ENCODE data around the gene GALNT11. TPM values are rescaled to one million over a fixed set of nuclear protein-coding genes. Genes with fewer than 3 reads are reported as not detected.

The GALNT11 gene
- total and polyA plus RNA-seq, 8 donors = 13.6 to 331 (median 26.6) TPM

DNA sequence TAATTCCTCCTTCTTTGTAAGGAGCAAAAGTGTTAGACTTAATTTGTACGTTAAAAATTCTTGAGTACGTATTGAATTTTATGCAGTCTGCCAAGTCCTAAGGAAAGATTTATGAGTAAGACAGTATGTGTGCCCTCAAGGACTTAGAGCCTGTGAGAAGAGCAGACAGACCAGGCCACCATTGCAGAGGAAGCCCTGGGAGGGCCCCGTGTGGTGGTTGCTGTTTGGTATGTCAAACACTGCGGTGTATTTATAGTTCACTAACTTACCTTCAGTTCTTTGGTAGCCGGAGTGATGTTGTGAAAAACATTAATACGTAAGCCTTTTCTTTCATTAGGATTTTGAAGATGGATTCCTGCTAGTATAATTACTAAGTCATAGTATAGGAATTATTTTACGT, 82.9 kb downstream of the GALNT11 start:
- TF ChIP-seq, protein P1, sequence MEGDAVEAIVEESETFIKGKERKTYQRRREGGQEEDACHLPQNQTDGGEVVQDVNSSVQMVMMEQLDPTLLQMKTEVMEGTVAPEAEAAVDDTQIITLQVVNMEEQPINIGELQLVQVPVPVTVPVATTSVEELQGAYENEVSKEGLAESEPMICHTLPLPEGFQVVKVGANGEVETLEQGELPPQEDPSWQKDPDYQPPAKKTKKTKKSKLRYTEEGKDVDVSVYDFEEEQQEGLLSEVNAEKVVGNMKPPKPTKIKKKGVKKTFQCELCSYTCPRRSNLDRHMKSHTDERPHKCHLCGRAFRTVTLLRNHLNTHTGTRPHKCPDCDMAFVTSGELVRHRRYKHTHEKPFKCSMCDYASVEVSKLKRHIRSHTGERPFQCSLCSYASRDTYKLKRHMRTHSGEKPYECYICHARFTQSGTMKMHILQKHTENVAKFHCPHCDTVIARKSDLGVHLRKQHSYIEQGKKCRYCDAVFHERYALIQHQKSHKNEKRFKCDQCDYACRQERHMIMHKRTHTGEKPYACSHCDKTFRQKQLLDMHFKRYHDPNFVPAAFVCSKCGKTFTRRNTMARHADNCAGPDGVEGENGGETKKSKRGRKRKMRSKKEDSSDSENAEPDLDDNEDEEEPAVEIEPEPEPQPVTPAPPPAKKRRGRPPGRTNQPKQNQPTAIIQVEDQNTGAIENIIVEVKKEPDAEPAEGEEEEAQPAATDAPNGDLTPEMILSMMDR (IDR thresholded peaks at IDR 0.05) = no peak
- TF ChIP-seq EP300 (IDR thresholded peaks at IDR 0.05) = no peak
- no peak for TF ChIP-seq POLR2AphosphoS5 (IDR thresholded peaks at IDR 0.05)
- TF ChIP-seq POLR2A (IDR thresholded peaks at IDR 0.05) = no peak
- no peak overlapping the region for H3K27ac ChIP-seq
- H3K27me3 ChIP-seq = no peaks in the 10 kb centered on the region
- H3K4me3 ChIP-seq = no peak overlapping the region
- H3K36me3 ChIP-seq = peaks cover 6 to 83% (median 70%) of the 10 kb centered on the region in 4 donors
- DNase-seq = no peak
- no peaks in the 10 kb centered on the region for H3K4me1 ChIP-seq
- intact Hi-C loops (cut with DNase I; ENCODE audit: low total_unique reads) = no loop called here
- WGBS, 5 donors = 82 to 89% (median 88%) methylated on average over 7 of the region's 7 CpGs
- no peaks in the 10 kb centered on the region for H3K9me3 ChIP-seq

DNA sequence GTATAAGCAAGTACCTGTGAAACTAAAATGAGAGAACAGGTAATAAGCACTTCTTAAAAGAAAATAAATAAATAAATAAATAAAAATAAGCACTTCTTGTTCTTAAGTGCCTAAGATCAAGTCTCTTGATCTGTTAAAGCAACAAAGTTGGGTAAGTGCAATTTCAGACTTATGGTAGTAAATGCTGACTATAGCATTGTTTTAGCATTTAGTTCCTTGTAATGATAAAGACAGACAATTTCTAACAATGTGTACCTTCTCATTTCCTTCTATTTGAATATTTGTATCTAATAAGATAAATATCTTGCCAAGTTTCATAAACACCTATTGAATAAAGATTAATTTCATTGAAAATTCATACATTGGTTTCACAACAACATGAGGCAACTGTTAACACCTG, 87.4 kb downstream of the GALNT11 start:
- Histone ChIP-seq H3K9me3 (no peaks in the 10 kb centered on the region), H3K27me3 (no peaks in the 10 kb centered on the region), H3K4me1 (no peaks in the 10 kb centered on the region), H3K4me3 (no peak overlapping the region), H3K36me3 (peaks cover 25 to 95% (median 78%) of the 10 kb centered on the region in 4 donors), H3K27ac (no peak overlapping the region)
- DNase-seq = no peak
- TF ChIP-seq POLR2A (IDR thresholded peaks at IDR 0.05) (no peak), EP300 (IDR thresholded peaks at IDR 0.05) (no peak), POLR2AphosphoS5 (IDR thresholded peaks at IDR 0.05) (no peak)
- TF ChIP-seq, protein P1 (IDR thresholded peaks at IDR 0.05) = no peak
- intact Hi-C loops (cut with DNase I; ENCODE audit: low total_unique reads) = no loop called here

DNA sequence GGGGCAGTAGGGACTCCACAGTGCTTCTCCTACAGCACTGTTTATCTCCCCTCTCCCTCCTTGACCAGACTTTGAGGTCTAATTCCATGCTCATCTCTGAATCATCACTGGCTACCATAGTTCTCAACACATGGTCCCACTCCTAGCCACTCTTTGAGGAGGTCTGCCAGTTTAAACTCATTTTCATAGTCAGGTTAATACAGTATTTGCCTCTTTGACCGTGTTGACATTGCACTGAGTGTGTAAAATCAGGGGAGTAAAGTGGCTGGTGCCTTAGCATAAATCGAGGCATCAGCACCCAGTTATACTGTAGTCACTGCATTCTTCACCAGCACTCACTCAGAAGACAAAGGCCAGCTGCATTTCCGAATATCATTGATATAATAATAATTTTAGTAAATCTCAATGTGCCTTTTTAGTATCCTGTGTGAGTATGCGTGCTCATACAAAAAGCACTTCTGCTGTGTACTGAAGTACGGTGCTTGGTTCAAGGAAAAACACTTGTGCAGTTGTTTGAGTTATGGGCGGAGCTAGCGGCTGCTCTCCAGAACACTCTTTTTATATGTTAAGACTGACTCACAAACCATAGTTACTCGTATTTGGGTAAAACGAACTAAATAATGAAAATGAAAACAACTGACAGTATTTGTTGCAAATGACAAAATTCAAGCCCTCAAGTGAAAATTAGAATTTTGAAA, 89.7 kb downstream of the GALNT11 start:
- peak in 1 of 2 donors; percentile 27 for DNase-seq
- peaks cover 48 to 95% (median 83%) of the 10 kb centered on the region in 4 donors for H3K36me3 ChIP-seq
- H3K4me1 ChIP-seq = no peaks in the 10 kb centered on the region
- H3K27me3 ChIP-seq = no peaks in the 10 kb centered on the region
- H3K27ac ChIP-seq = no peak overlapping the region
- H3K9me3 ChIP-seq = no peaks in the 10 kb centered on the region
- no peak overlapping the region for H3K4me3 ChIP-seq
- 69 to 84% (median 80%) methylated on average over 9 of the region's 9 CpGs for WGBS, 5 donors
- intact Hi-C loops (cut with DNase I; ENCODE audit: low total_unique reads) = no loop called here
- TF ChIP-seq, protein P1 (IDR thresholded peaks at IDR 0.05) = no peak
- TF ChIP-seq POLR2AphosphoS5 (IDR thresholded peaks at IDR 0.05) (no peak), EP300 (IDR thresholded peaks at IDR 0.05) (no peak), POLR2A (IDR thresholded peaks at IDR 0.05) (no peak)

DNA sequence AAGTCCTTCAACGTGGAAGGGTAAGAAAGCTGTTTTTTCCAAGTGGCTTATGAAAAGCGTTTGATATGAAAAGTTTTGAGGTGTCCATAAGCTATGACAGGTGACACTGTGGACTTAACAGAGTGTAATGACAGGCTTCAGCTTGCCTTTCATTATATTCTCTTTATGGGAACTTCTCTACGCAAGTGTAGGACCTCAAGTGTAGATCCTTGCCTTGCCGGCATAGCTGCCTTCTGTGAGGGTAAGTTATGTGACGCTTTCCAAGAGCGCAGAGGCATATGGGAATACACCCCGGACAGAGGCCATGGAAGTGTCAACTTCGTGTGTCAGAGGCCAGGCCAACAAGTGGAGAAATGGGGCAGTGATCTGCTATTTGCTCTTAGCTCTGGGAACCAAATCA, 91.9 kb downstream of the GALNT11 start:
- no peaks in the 10 kb centered on the region for H3K27me3 ChIP-seq
- H3K4me1 ChIP-seq = no peaks in the 10 kb centered on the region
- TF ChIP-seq EP300 (IDR thresholded peaks at IDR 0.05) (no peak), POLR2AphosphoS5 (IDR thresholded peaks at IDR 0.05) (no peak), POLR2A (IDR thresholded peaks at IDR 0.05) (no peak)
- TF ChIP-seq, protein P1 (IDR thresholded peaks at IDR 0.05) = no peak
- intact Hi-C loops (cut with DNase I; ENCODE audit: low total_unique reads) = no loop called here
- WGBS, 5 donors = 92 to 96% (median 94%) methylated on average over 8 of the region's 8 CpGs
- no peak for DNase-seq
- peaks cover 58 to 97% (median 90%) of the 10 kb centered on the region in 4 donors for H3K36me3 ChIP-seq
- no peak overlapping the region for H3K27ac ChIP-seq
- no peak overlapping the region for H3K4me3 ChIP-seq
- H3K9me3 ChIP-seq = no peaks in the 10 kb centered on the region
